AML-193 (cell line): ENCODE measurements around the gene ADI1.

Experiments used
- DNase-seq, 2 experiments: peaks; one replicate each; lab custom pipeline; 2025; lab: John Stamatoyannopoulos, UW

ADI1 gene

GRCh38 chr2:3519255-3520205 lies at the start of gene ADI1:
Gene ADI1 (minus strand): TSS chr2:3519531. CDS start chr2:3519487, 44 bp downstream.
- DNase-seq: peak; percentile 46 to 69

- no peak for DNase-seq
Observed at GRCh38 chr2:3566806-3567205, 47.5 kb upstream of the ADI1 start.

- no peak for DNase-seq
Observed at GRCh38 chr2:3565117-3565516, 45.8 kb upstream of the ADI1 start.

GRCh38 chr2:3563521-3563976 lies 44.2 kb upstream of the ADI1 start:
- no peak for DNase-seq

GRCh38 chr2:3558205-3559014 lies 39.1 kb upstream of the ADI1 start, which contains the start of gene RNASEH1:
Gene RNASEH1 (minus strand): TSS chr2:3558333. CDS start chr2:3558260, 73 bp downstream.
- DNase-seq: peak; percentile 92 to 93

GRCh38 chr2:3557639-3558204 lies 38.4 kb upstream of the ADI1 start:
- no peak for DNase-seq

- DNase-seq: no peak
Observed at GRCh38 chr2:3553946-3554345, 34.6 kb upstream of the ADI1 start.

GRCh38 chr2:3547915-3548314 lies 28.6 kb upstream of the ADI1 start:
- no peak for DNase-seq

- DNase-seq: no peak
Observed at GRCh38 chr2:3545788-3546478, 26.6 kb upstream of the ADI1 start.

- DNase-seq: no peak
Observed at GRCh38 chr2:3543023-3543683, 23.8 kb upstream of the ADI1 start.

GRCh38 chr2:3542107-3542506 lies 22.8 kb upstream of the ADI1 start:
- no peak for DNase-seq

- DNase-seq: no peak
Observed at GRCh38 chr2:3539836-3540235, 20.5 kb upstream of the ADI1 start.

- peak; percentile 11 to 37 for DNase-seq
Observed at GRCh38 chr2:3536682-3537632, 17.6 kb upstream of the ADI1 start.

GRCh38 chr2:3535794-3536681 lies 16.7 kb upstream of the ADI1 start:
- DNase-seq: peak in 1 of 2 experiments; percentile 26

GRCh38 chr2:3535467-3535793 lies 16.1 kb upstream of the ADI1 start:
- DNase-seq: no peak

GRCh38 chr2:3534251-3534814 lies 15.0 kb upstream of the ADI1 start:
- DNase-seq: no peak

- DNase-seq: no peak
Observed at GRCh38 chr2:3533836-3534235, 14.5 kb upstream of the ADI1 start.

- no peak for DNase-seq
Observed at GRCh38 chr2:3532941-3533340, 13.6 kb upstream of the ADI1 start.
